Stimulated activated CD4-positive, alpha-beta T cell treated with anti-CD3 and anti-CD28 coated beads, TNF-alpha, amount 100 ng/mL, for 48 hours (primary cell): ENCODE data around the gene THY1.
A peak's percentile ranks its signal among the peaks of the same experiment; 100 is the strongest.
"Not testable (repeated sequence)": the region's sequence is repeated elsewhere in the genome, so short reads cannot be mapped to it uniquely, and the experiment has no call there.

Experiments used
- DNase-seq, 3 donors: peaks; one replicate each; pipeline ENCODE4 v3.0.0-alpha.2; 2020; ENCODE audit warnings: low read depth in 3 of 3

The THY1 gene

GRCh38 chr11:119382513-119382912 lies 40.5 kb downstream of the THY1 start:
- DNase-seq = not testable (repeated sequence)

DNA sequence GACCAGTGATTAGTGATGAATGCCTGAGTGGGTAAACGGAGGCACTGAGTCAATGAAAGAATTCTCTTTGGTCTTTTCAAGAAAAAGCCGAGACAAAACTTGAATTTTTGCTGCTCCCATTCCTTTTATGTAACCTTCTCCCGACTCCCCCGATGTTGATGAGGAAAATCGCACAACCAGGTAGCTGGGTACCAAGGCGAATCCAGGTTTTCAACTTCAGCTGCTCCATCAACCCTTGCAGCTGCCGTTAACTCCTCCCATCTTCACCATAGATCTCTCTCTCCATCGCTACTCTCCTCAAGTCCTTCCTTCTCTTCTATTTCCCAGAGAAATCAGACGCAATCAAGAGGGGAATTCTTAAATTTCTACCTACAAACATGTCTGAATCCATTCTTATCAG lies 40.9 kb downstream of the THY1 start:
- DNase-seq = no peak

DNA sequence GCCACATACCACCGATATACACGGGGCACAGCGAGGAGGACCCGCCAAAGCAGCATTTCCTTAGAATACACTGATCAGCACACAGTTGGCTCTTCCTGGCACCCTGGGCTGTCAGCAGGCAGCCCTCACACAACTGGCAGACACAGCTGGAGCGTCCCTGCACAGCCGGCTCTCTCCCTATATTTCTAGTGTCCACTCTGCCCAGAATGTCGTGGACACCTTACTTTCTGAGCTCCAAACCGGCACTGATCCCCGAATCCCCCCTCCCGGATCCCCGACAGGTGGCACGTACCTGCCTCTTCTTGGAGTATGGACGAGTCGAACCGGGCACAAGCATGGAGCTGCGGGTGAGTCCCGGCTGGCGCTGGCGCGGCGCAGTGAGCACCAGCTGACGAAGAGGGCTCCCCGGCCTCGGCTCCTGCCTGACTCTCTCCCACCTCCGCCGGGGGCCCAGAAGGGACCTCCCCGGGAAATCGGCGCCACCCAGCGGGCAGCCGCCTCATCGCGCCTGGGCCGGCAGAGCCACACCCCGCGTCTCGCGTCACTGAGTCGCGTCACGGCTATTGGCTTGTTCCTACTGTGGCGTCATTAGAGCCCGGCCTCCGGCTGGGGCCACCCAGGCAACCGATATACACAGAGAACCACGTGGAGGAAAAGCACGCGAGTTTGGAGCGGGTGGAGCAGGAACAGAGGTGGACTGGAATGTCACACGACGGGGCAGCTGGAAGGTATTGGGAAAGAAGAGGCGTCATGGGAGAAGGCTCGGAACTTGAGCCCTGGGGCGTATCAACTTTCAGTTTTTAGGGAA lies 41.6 kb downstream of the THY1 start, which contains the start of gene USP2:
USP2 (minus strand) TSS at position 510 of the 808 bp plus-strand sequence. CDS start 8,210 bp downstream, outside the sequence.
- peak; percentile 92 to 95 (median 94) for DNase-seq

DNA sequence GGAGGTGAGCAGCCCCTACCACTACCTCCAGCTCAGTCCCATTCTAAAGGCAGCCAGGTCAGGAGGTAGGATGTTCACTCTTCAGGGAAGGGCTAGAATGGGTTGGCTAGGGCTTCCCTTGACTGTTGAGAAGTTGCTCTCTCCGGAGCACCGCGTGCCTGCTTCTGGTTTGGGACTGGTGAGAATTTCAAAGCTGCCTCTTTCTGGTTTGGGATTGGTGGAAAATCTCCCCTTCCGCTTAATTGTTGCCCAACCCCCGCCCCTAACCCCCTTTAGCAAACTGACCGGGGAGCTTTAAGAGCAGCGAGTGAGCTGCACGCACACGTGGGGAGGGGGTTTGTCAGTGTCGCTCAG lies 42.2 kb downstream of the THY1 start:
- DNase-seq = no peak

GRCh38 chr11:119380160-119380826 lies 42.7 kb downstream of the THY1 start:
- no peak for DNase-seq

- no peak for DNase-seq
Measured at GRCh38 chr11:119378851-119379465, 44.0 kb downstream of the THY1 start.

GRCh38 chr11:119377961-119378667 lies 44.9 kb downstream of the THY1 start:
- DNase-seq = no peak

DNA sequence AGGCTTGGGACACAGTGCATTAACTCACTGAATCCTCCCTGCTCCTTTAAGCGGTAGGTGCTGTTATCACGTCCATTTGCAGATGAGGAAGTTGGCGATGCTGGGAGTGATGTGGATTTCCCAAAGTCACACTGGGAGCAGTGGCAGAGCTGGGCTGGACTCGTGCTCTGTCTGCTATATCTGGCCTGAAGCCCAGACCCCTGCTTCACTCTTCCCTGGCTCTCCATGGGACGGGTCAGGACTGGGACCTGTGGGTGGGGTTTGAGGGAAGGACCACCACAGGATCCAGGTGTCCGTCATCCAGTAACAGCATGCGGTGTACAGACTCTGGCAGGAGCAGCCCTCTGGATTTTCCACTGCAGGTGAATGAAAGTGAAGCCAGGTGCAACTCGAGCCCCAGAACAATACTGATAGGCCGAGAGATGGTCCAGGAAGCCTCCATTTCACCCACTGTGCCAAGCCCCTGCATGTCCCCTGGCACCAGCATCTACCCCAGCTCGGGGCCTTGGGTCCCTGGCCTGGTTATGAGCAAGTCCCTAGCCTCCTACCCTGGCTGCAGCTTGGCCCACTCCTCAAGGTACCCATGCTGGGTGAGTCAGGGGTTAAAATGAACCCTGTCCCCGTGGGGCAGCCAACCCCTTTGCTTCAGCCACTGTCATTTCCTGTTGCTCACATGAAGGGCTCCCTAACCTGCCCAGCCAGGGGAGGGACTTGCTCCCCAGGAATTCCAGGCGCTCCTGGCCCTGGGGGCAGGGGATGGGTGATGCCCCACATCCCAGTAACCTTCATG lies 45.7 kb downstream of the THY1 start:
- no peak for DNase-seq

DNA sequence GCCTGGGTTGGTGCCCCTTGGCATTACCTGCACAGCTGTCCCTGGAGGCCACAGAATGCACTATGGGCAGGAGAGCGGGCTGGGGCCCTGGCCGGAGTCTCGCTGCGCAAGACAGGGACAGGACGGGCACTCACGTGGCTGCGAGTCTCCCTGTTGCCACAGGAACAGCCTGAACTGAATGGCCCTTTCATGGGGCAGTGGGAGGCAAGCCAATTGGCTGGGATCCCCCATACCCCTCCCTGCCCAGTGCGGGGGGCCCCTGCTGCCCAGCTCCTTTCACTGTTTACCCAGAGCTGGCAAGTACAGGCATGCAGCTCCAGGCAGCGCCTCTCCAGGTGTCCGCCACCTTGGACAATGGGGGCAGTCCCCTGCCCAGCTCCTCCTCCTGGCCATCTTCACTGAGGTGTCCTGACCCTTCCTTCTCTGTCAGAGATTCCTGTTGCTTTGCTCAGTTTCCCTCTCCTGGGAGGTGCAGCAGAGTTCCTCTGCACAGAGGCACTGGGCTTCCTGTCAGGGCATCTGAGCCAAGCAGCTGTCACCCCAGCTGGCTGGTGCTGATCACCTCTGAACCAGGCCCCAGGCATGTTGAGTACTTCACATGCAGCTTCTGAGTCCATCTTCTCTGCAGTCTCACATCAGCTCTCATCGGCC lies 46.6 kb downstream of the THY1 start:
- no peak for DNase-seq

DNA sequence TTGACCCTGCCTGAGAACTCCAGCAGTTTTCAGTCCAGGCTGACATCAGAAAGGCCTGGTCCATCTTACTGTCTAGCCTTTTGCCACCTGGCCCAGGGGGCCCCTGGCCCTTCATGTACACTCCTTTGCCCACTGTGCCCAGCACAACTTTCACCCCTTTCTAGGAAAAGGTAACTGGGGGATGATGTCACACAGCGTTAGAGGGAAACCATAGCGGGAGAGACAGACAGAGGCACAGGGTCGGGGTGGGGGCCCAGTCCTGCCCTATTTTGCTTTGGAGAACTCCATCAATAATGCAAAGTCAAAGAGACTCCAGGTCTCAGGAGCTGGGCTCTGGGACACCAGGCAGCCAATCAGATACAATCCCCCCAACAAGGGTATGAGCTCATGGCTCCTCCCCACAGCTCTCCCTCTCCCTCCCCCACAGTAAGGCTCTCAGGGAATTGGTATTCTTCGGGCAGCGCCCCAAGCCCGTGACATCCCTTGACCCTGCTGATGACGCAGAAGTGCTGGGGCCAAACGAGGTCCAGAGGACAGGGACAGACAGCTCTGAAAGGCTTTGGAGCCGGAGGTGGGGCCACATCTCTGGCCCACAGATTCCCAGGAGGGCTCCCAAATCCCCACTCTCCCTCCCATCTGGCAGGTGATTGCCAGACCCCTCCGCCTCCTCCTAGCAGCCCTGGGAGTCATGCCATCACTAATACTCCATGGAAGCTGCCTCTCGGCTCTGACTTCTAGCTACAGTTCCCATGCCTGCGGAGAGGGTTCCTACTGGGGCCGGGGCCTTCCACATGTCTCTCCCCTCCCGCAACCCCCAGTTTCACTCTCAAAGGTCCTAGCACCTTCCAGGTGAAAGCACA lies 47.4 kb downstream of the THY1 start:
- no peak for DNase-seq

DNA sequence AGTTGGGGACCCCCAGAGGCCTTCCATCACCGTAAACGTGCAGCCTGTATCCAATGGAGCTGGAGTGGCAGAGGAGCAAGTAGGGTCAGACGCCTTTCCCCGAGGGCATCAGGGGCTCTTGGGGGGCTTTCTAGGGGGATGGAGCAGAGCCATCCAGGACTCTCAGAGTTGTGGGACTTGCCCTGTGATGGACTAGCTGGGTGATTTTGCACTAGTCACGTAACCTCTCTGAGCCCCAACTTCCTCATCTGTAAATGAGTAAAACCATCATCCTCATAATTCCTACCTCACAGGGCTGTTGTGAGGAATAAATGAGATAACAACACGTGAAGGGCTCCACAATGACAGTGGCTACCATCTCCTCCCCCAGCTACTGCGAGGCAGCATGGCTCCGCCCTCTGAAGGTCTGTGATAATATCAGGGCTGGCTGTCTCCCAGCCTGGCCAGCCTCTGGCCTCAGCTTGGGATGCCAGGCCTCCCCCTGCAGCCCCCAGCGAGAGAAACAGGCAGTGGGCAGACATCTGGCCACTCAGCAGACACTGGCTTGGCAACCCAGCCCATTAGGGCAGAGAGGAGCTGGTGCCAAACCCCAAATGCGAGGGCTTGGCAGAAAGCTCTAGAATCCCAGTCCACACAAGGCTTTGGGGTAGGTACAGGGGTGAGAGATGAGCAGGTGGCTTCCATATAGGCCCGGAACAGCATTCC lies 48.2 kb downstream of the THY1 start:
- DNase-seq = no peak

GRCh38 chr11:119373921-119374631 lies 48.9 kb downstream of the THY1 start:
- peak in 1 of 3 donors; percentile 28 for DNase-seq

- no peak for DNase-seq
Measured at GRCh38 chr11:119373059-119373920, 49.7 kb downstream of the THY1 start.

GRCh38 chr11:119372260-119373058 lies 50.5 kb downstream of the THY1 start:
- no peak for DNase-seq

DNA sequence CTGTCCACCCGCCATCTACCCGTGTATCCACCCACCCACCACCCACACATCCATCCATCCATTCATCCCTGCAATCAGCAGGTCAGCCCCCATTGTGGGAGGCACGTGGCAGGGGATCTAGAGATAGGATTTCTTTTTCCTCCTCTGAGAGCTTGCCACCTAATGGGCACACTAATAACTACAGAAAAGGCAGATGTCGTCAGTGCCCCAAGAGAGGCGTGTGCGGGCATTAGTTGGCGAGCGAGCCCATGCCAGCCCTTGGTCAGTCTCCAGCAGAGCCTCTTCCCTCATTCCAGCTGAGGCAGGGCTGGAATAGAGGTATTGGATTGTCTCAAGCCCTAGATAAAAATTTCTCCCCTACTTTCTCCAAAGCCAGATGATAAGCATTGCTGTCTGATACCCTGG lies 51.2 kb downstream of the THY1 start:
- no peak for DNase-seq

GRCh38 chr11:119371067-119371601 lies 51.8 kb downstream of the THY1 start:
- no peak for DNase-seq
